ENCODE measurements around the gene ALG14. TPM values are rescaled to one million over a fixed set of nuclear protein-coding genes. Genes with fewer than 3 reads are reported as not detected.
A peak's percentile ranks its signal among the peaks of the same experiment; 100 is the strongest.

Gene ALG14
- total RNA-seq, 1 donor from 2014 or later = 1.9 TPM

GRCh38 chr1:94929351-94930217, 143.2 kb downstream of the ALG14 start:
- H3K9me3 Mint-ChIP-seq = no peaks in the 10 kb centered on the region
- DNase-seq (ENCODE audit: low spot score) = no peak
- H3K27me3 Mint-ChIP-seq (ENCODE audit: insufficient read depth) = peaks cover 35% of the 10 kb centered on the region
- no peak overlapping the region for H3K4me3 Mint-ChIP-seq
- H3K27ac Mint-ChIP-seq = no peak overlapping the region
- peaks cover 9% of the 10 kb centered on the region for H3K4me1 Mint-ChIP-seq (ENCODE audit: low read depth)
- intact Hi-C loops (cut with micrococcal nuclease) = no loop called here
- peaks cover 2% of the 10 kb centered on the region for H3K36me3 Mint-ChIP-seq (ENCODE audit: low read depth)

DNA sequence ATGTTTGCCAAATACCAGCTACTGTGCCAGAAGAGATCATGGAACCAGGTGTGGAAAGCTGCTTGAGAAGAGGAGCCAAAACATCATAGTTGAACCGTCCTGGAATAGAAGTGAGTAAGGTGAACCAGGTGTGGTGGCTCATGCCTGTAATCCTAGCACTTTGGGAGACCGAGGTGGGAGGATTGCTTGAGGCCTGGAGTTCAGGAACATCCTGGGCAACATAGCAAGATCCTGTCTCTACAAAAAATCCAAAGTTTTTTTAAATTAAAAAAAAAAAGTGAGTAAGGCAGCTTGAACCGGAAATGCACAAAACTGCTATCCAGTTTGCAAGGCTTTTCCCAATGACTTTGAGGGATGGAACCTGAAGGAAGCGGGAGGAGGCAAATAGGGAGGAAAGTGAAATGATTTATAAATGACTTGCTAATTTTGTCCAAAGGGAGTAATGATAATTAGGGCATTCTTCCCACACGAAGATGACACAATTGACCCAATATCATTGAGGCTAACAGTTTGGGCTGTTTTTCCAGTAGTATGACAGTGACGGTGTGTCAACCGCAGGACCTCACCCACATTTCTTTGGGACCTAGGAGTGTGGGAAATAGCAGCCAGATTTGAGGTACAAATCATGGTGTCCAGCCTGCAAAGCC, 144.3 kb downstream of the ALG14 start:
- H3K9me3 Mint-ChIP-seq = no peaks in the 10 kb centered on the region
- H3K4me3 Mint-ChIP-seq = peak overlapping the region; percentile 68
- DNase-seq (ENCODE audit: low spot score) = no peak
- H3K36me3 Mint-ChIP-seq (ENCODE audit: low read depth) = peaks cover 2% of the 10 kb centered on the region
- intact Hi-C loops (cut with micrococcal nuclease) = no loop called here
- H3K4me1 Mint-ChIP-seq (ENCODE audit: low read depth) = peaks cover 14% of the 10 kb centered on the region
- H3K27me3 Mint-ChIP-seq (ENCODE audit: insufficient read depth) = peaks cover 41% of the 10 kb centered on the region
- H3K27ac Mint-ChIP-seq = no peak overlapping the region

DNA sequence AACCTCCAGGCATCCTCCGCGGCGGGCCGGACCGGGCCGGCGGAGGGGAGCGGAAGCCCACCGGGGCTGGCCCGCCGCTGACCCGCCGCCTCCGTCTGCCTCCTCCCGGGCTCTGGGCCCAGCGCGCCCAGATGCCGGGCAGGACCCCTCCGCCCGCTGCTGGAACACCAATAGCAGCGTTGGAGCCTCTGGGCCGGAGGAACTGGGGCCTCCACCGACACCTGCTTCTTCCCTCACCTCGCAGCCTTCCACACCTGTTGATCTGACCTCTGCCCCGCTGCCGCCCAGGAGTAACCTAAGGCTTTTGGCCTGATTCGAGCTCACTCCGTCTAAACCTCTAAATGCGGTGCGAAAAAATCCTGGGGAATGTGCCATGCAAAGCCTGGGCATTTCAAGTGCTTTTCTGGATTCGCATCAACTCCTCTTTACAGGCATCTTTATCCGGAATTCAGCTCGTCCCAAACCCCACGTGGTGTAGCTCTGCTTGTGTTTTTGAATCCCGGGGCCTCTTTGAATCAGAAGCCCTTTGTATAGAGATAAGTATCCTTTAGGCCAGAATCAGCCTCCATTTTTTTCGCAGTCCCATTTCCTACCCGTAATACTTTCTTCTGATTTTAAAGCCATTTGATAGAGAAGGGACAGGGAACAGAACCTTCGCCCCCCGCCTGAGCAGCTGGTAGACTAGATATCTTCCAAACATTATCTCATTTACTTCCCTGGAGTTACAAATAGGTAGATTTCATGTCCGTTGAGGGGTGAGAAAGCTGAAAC, 145.2 kb downstream of the ALG14 start:
- DNase-seq (ENCODE audit: low spot score) = no peak
- H3K4me3 Mint-ChIP-seq = peak overlapping the region; percentile 68
- peaks cover 2% of the 10 kb centered on the region for H3K36me3 Mint-ChIP-seq (ENCODE audit: low read depth)
- H3K9me3 Mint-ChIP-seq = no peaks in the 10 kb centered on the region
- no peak overlapping the region for H3K27ac Mint-ChIP-seq
- peaks cover 37% of the 10 kb centered on the region for H3K27me3 Mint-ChIP-seq (ENCODE audit: insufficient read depth)
- intact Hi-C loops (cut with micrococcal nuclease) = loop anchor here (2.0 kb wide), 3 partner anchors 35 to 115 kb away; no protein-coding TSS in a partner anchor
- H3K4me1 Mint-ChIP-seq (ENCODE audit: low read depth) = peaks cover 21% of the 10 kb centered on the region

DNA sequence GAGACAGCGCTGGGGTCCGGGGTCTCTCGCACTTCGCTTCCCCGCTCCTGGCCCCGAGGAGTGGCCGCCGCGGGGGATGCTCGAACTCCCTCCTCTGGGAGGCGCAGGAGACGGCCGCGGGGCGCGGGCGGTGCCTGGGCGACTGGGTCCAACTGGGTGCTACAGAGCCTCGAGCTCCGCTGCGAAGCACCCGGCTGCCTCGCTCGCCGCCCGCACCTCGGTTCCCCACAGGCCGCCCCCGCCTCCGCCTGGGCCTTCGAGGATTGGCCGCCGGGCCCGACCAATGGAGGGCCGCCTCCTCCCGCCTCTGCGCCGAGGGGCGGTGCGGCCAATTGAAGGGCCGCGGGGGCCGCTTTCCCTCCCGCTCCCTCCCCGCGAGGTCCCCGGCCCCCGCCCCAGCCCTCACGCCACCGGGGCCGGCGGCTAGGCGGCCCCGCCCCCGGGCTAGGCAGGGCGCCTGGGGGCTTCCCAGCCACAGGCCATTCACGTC, 145.8 kb downstream of the ALG14 start, which contains the start of gene CNN3:
TSS of gene CNN3 (minus strand) at position 196 of the 490 bp plus-strand sequence. CDS start 216 bp downstream, outside the sequence.
- peak; percentile 55 for DNase-seq (ENCODE audit: low spot score)
- no peaks in the 10 kb centered on the region for H3K9me3 Mint-ChIP-seq
- H3K27ac Mint-ChIP-seq = no peak within 1 kb of the TSS
- peaks cover 21% of the 10 kb centered on the region for H3K4me1 Mint-ChIP-seq (ENCODE audit: low read depth)
- H3K36me3 Mint-ChIP-seq (ENCODE audit: low read depth) = peaks cover 2% of the 10 kb centered on the region
- intact Hi-C loops (cut with micrococcal nuclease) = loop anchor here (1.0 to 2.0 kb wide), 4 partner anchors 36 to 116 kb away; no protein-coding TSS in a partner anchor
- peak within 1 kb of the TSS; percentile 78 for H3K4me3 Mint-ChIP-seq
- peaks cover 38% of the 10 kb centered on the region for H3K27me3 Mint-ChIP-seq (ENCODE audit: insufficient read depth)

- H3K36me3 Mint-ChIP-seq (ENCODE audit: low read depth) = peaks cover 2% of the 10 kb centered on the region
- intact Hi-C loops (cut with micrococcal nuclease) = loop anchor here (1.0 to 2.0 kb wide), 4 partner anchors 36 to 116 kb away; no protein-coding TSS in a partner anchor
- peaks cover 43% of the 10 kb centered on the region for H3K27me3 Mint-ChIP-seq (ENCODE audit: insufficient read depth)
- H3K27ac Mint-ChIP-seq = no peak overlapping the region
- H3K4me1 Mint-ChIP-seq (ENCODE audit: low read depth) = peaks cover 21% of the 10 kb centered on the region
- H3K4me3 Mint-ChIP-seq = peak overlapping the region; percentile 78
- DNase-seq (ENCODE audit: low spot score) = peak; percentile 4
- H3K9me3 Mint-ChIP-seq = no peaks in the 10 kb centered on the region
Observed at GRCh38 chr1:94926126-94926914, 146.4 kb downstream of the ALG14 start.

DNA sequence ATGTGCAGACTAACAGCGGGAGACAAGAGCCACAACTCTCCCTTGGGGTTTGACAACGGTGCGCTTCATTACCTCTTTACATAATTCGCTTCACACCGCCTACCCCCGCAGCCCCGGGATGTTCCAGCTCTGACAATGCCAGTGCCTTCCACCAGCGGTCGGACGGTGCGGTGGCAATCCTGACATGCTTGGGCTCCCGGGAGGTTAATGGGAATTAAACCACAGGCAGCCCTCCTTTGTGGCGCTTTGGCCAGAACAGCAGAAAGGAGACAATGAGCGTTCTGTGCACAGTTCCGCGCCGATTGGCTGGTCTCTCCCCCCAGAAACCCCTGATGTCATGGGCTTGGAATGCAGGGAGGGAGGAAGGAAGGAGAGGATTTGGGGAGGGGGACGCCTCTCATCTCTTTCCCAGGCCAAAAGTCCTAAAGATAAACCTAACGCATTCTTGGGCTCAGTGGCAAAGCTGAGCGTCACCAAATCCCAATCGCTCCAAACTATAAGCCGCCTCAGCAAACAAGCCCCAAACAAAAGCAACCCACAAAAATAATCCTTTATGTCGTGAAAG, 147.1 kb downstream of the ALG14 start:
- intact Hi-C loops (cut with micrococcal nuclease) = loop anchor here (1.0 to 2.0 kb wide), 4 partner anchors 37 to 117 kb away; no protein-coding TSS in a partner anchor
- H3K27me3 Mint-ChIP-seq (ENCODE audit: insufficient read depth) = peaks cover 43% of the 10 kb centered on the region
- DNase-seq (ENCODE audit: low spot score) = no peak

GRCh38 chr1:94925004-94925403, 147.7 kb downstream of the ALG14 start:
- Mint-ChIP-seq H3K27me3 (ENCODE audit: insufficient read depth) (peaks cover 43% of the 10 kb centered on the region), H3K27ac (no peak overlapping the region), H3K36me3 (ENCODE audit: low read depth) (peaks cover 2% of the 10 kb centered on the region), H3K4me3 (peak overlapping the region; percentile 2), H3K4me1 (ENCODE audit: low read depth) (peaks cover 21% of the 10 kb centered on the region), H3K9me3 (no peaks in the 10 kb centered on the region)
- intact Hi-C loops (cut with micrococcal nuclease) = no loop called here
- no peak for DNase-seq (ENCODE audit: low spot score)

More for the DNA sequence above, 147.1 kb downstream of the ALG14 start:
- Mint-ChIP-seq H3K4me3 (peak overlapping the region; percentile 78), H3K4me1 (ENCODE audit: low read depth) (peaks cover 21% of the 10 kb centered on the region), H3K27ac (no peak overlapping the region), H3K9me3 (no peaks in the 10 kb centered on the region), H3K36me3 (ENCODE audit: low read depth) (peaks cover 2% of the 10 kb centered on the region)

Other genes starting within 250 kb of the ALG14 start
- 1.4 and 1.9 TPM in 2 replicates for gene CNN3, start 145.8 kb downstream of the ALG14 start, total RNA-seq
- gene TLCD4, start 44.4 kb upstream of the ALG14 start, total RNA-seq = 0.02 TPM in 1 of 2 replicates, not detected in the other
- 10.6 and 10.8 TPM in 2 replicates for gene RWDD3, start 161.3 kb upstream of the ALG14 start, total RNA-seq